Activated CD8-positive, alpha-beta memory T cell treated with anti-CD3 and anti-CD28 coated beads for 36 hours (primary cell): ENCODE results near the gene MYO1F. TPM values are rescaled to one million over a fixed set of nuclear protein-coding genes. Genes with fewer than 3 reads are reported as not detected.

Experiments
- CTCF ChIA-PET: fragments of 350-600 bp; sonication (Branson Sonifier 250); formaldehyde crosslinking; loops from one replicate; lab custom pipeline; 2021; ENCODE audit warnings: antibody characterized with exemption; lab: Charles Lee
- POLR2A ChIA-PET: fragments of 350-600 bp; sonication (Branson Sonifier 250); formaldehyde crosslinking; loops from one replicate; lab custom pipeline; 2021; ENCODE audit warnings: antibody characterized with exemption; lab: Charles Lee
- total RNA-seq, 2 experiments: library from RNA; stranded (reverse); gene quantifications; one replicate each; pipeline ENCODE4 v1.2.3, GENCODE V29; 2021

The MYO1F gene
- total RNA-seq, 2 experiments from 2014 or later, result 35.4 to 36.1 TPM

DNA sequence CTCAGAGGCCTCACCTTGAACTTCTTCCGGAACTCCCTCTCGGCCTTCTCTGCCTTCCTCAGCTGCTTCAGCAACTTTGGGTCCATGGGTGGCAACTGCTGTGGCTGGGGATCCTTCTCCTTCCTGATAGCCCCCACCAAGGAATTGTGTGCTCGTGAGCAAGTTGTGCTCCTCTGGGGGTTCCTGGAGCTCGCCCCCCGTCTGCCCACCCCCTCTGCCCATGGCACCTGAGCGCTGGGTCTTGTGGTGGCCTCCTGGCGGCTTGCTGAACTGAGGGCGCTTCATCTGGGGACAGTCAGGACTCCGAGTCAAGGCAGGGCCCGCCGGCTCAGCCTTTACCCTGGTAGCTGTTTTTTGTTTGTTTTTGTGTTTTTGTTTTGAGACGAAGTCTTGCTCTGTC, 86.4 kb downstream of the MYO1F start:
- POLR2A ChIA-PET, result no interaction called here
- CTCF ChIA-PET, result no interaction called here

DNA sequence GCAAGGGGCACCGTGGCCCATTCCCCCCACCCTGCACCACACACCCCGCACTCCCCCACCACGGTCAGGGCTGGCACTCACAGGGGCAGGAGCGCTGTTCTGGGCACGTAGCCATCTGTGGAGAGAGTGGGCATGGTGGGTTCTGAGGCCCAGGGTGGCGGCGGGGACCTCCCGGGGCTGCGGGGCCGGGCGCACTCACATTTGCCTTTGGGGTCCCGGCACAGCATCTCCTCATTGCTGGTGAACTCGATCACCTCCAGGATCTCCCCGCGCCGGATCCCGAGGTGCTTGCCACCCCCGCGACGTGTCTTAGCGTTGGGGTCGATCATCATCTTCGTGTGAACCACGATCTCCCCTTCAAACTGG, 86.9 kb downstream of the MYO1F start:
- ChIA-PET CTCF (interaction anchor here (0.7 kb wide), 1 partner anchor 15 kb away, joined by 3 read pairs; no protein-coding TSS in a partner anchor), POLR2A (no interaction called here)

DNA sequence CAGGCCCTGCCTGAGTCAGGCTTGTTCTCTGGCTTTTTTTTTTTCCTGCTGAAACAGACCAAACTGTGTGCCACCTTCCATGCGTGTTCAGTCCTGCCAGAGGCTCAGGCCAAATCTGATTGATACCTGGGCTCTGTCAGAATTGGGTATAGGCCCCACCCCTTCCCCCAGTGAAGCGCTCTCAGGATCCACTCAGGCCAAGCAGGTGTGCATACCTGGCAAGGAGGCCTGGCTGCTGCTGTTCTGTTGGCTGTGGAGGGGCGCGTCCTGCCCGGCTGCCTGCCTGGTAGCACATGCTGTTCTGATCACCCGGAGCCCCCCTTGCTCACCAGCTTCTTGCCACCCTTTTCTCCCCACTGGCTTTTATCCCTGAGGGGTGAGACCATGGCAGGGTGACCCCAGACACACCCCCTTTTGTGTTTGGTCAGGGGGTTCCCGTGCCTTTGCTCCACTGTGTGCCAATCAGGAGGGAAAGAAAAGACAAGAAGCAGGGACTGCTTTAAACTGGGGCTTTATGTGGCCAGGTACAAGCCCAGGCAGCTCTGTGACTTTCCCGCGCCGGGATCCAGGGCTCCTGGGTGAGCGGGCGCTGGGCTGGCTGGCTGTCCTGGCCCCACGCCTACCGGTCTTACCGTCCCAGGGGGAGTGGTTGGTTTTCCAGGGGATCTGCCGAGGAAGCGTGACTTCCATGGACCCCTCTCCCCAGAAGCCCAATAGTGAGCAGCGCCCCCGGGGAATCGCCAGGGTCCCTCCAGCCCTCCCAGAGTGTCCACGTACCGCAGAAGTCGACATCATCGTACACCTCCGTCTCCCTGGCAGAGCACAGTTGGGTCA, 87.5 kb downstream of the MYO1F start:
- ChIA-PET CTCF (interaction anchor here (0.7 to 1.0 kb wide), 3 partner anchors 16 to 138 kb away, joined by 3 read pairs; no protein-coding TSS in a partner anchor), POLR2A (no interaction called here)

- CTCF ChIA-PET, result interaction anchor here (2.4 kb wide), 1 partner anchor 92 kb away, joined by 17 read pairs; no protein-coding TSS in a partner anchor
These were observed 88.9 kb downstream of the MYO1F start for GRCh38 chr19:8488365-8488764.

DNA sequence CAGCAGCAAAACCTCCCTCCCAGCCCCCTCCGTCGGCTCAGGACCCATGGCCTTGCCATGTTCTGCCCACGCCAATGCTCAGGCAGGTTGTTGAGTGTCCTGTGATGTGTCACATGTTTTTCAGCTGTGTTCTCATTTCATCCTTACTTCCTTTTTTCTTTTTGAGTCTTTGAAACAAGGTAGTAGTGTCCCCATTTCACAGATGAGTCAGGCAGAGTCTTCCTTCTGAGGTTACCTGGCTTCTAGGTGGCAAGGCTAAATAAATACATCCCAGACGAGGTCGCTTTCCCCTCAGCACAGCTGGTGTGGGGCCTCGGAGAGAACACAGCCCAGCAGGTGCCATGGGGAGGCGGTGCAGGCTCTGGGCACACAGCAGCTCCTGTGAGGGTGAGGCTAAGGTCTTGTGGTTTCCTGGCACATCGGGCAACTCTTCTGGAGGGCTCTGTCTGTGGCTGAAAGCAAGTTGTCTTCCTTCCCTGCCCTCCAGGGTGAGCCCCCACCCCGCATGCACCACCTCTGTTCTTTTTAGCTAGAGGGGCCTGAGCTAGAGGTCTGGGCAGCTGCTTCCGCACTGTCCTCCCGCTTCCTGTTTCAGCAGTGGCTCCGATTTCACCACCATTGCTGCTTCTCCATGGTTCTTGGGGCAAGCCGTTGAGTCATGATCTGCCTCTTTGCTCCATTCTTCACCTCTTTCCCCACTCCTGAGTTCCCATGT, 89.9 kb downstream of the MYO1F start:
- CTCF ChIA-PET, result interaction anchor here (0.6 to 2.4 kb wide), 7 partner anchors 9 to 134 kb away, joined by 3 to 17 read pairs (median 4); partner anchors contain the start of gene ZNF414
- POLR2A ChIA-PET, result interaction anchor here (0.5 to 1.7 kb wide), 3 partner anchors 8 to 78 kb away, joined by 3 to 11 read pairs (median 3); partner anchors contain the start of gene ZNF414

More at GRCh38 chr19:8488365-8488764, 88.9 kb downstream of the MYO1F start:
- POLR2A ChIA-PET, result no interaction called here

DNA sequence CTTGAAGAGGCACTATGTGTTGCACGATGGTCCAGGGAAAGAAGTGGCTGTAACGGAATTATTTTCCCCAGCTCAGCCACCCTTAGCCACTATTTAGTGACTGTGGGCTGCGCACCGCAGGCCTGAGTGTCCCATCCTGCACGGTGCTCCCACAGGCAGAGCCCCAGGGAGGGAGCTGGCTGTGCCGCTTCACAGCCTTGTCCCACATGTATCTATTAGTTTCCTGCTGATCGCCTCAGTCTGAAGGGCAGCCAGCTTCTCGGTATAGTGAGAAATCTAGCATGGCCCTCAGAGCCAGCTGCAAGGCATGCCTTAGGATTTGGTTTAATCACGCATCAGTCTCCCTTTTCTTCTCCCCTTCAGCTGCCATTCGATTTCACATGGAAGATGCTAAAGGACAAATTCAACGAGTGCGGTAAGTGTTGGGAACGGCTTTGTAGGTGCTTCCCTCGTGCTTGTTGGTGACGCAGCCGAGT, 90.5 kb downstream of the MYO1F start:
- CTCF ChIA-PET, result interaction anchor here (0.5 to 2.4 kb wide), 10 partner anchors 9 to 133 kb away, joined by 3 to 17 read pairs (median 4); partner anchors contain the start of gene ZNF414
- POLR2A ChIA-PET, result interaction anchor here (0.5 to 1.7 kb wide), 3 partner anchors 11 to 79 kb away, joined by 3 to 11 read pairs (median 3); partner anchors contain the start of gene ZNF414

GRCh38 chr19:8485561-8486371, 91.5 kb downstream of the MYO1F start:
- ChIA-PET POLR2A (interaction anchor here (0.5 kb wide), 1 partner anchor 10 kb away, joined by 3 read pairs; no protein-coding TSS in a partner anchor), CTCF (interaction anchor here (0.7 to 2.4 kb wide), 2 partner anchors 10 to 95 kb away, joined by 5 to 17 read pairs; no protein-coding TSS in a partner anchor)

GRCh38 chr19:8484331-8484894, 92.8 kb downstream of the MYO1F start:
- ChIA-PET CTCF (no interaction called here), POLR2A (no interaction called here)

DNA sequence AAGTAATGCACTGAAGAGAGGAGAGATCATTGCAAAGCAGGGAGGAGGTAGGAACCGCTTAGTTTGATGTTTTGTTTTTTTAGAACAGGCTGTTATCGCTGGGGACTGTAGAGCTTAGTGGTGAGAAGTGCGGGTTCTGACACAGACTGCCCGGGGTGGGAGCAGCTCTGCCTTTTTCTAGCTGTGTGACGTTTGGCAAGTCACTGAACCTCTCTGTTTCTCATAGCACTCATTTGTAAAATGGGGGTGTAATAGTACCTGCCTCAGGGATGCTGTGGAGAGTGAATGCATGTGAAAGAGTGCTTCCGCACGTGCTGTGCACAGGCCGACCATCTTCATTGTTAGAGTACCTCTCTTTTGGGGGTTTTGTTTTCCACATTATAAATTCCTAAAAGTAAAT, 94.1 kb downstream of the MYO1F start:
- POLR2A ChIA-PET, result interaction anchor here (0.5 kb wide), 1 partner anchor 27 kb away, joined by 4 read pairs; no protein-coding TSS in a partner anchor
- CTCF ChIA-PET, result no interaction called here

GRCh38 chr19:8482696-8483095, 94.5 kb downstream of the MYO1F start:
- CTCF ChIA-PET, result interaction anchor here (1.4 kb wide), 1 partner anchor 99 kb away, joined by 3 read pairs; no protein-coding TSS in a partner anchor
- POLR2A ChIA-PET, result no interaction called here

GRCh38 chr19:8481616-8482015, 95.6 kb downstream of the MYO1F start:
- CTCF ChIA-PET, result interaction anchor here (0.6 to 1.4 kb wide), 4 partner anchors 24 to 227 kb away, joined by 3 to 4 read pairs (median 3); no protein-coding TSS in a partner anchor
- POLR2A ChIA-PET, result interaction anchor here (0.5 kb wide), 1 partner anchor 109 kb away, joined by 3 read pairs; no protein-coding TSS in a partner anchor

GRCh38 chr19:8481201-8481600, 96.0 kb downstream of the MYO1F start:
- ChIA-PET POLR2A (interaction anchor here (0.5 kb wide), 1 partner anchor 109 kb away, joined by 3 read pairs; no protein-coding TSS in a partner anchor), CTCF (interaction anchor here (0.6 to 0.9 kb wide), 2 partner anchors 24 to 29 kb away, joined by 3 to 4 read pairs; no protein-coding TSS in a partner anchor)

- ChIA-PET CTCF (no interaction called here), POLR2A (interaction anchor here (1.1 kb wide), 1 partner anchor 35 kb away, joined by 5 read pairs; no protein-coding TSS in a partner anchor)
These were observed 98.6 kb downstream of the MYO1F start for GRCh38 chr19:8478598-8478997.

DNA sequence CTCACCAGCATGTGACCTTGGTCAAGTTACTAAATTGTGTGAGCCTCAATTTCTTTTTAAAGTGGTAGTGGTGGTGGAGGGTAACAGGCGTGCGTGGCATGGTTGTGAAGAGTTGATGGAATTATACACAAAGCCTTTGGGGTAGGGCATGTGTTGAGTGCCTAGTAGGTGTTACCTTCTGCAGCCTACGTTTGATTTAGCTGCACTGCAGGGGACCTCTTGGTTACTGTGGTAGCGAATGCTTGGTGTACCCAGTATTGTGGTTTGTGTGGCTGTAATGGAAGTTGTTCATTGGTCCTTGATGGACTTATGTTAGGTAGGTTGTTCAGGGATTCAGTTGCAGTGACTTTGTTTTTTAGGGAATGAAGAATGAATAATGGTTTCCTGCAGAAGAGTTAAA, 99.4 kb downstream of the MYO1F start:
- CTCF ChIA-PET, result no interaction called here
- POLR2A ChIA-PET, result no interaction called here

GRCh38 chr19:8476524-8476923, 100.7 kb downstream of the MYO1F start:
- CTCF ChIA-PET, result no interaction called here

GRCh38 chr19:8475005-8475404, 102.2 kb downstream of the MYO1F start:
- ChIA-PET CTCF (interaction anchor here (0.6 to 0.7 kb wide), 2 partner anchors 11 to 211 kb away, joined by 5 read pairs; no protein-coding TSS in a partner anchor), POLR2A (no interaction called here)

More at GRCh38 chr19:8476524-8476923, 100.7 kb downstream of the MYO1F start:
- POLR2A ChIA-PET, result no interaction called here

DNA sequence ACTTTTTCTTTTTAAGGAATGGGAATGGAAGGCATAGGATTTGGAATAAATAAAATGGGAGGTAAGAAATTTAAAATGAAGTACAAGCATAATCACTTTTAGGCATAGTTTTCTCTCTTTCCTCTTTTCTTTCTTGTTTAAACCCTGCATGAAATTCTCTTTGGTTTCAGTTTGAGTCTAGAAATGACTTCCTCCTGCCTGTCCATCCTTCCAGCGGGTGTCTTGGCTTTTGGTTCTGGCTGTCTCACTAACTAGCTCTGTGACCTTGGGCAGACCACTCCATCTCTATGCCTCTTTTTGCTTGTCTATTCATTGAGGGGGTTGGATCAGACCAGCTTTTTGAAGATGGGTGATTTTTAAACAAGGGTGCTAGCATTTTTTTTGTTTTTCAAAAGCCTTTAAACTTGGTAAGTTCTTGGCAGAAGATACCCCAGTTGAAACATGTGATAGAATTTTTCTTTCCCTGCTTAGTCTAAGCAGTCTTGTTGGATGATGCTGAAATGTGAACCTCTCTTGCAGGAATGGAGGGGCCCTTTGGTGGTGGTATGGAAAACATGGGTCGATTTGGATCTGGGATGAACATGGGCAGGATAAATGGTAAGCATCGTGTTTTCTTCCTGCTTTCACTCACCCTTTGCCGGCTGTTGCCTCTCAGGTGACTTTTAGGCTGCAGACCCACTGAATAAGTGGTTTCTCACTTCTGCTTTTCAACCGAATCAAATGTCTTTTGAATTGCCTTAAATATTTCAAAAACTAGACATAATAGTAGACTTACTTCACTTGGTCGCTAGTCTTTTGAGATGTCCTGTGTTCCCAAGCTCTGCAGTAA, 103.4 kb downstream of the MYO1F start:
- POLR2A ChIA-PET, result no interaction called here

More for the DNA sequence above, 103.4 kb downstream of the MYO1F start:
- CTCF ChIA-PET, result interaction anchor here (1.1 to 1.5 kb wide), 2 partner anchors 28 to 95 kb away, joined by 3 read pairs; no protein-coding TSS in a partner anchor
